Measurements from ENCODE around the gene KIAA1671.

DNA sequence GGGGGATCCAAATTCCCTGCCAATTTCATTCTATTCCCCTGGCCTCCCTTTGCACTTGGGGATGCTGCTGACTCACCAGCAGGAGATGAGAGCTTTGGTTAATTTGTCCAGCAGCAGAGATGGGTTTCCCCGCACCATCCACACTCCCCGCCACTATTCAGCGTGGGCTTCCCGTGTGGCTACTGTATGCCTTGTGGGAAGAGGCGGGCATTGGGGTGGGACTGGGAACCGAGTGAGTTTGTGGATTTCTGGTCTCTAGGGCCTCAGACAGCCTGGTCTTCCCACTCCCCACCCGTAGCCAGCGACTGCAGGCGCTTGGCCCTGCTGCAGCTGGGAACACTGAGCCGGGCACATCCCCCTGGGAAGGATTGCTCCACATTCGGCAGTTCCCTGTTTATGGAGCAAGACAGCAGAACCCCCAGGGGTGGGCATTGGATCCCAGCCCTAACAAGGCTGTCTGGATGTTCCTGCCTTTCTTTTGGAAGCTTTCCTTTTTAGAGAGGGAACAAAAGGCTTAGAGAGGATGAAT, 23.4 kb downstream of the KIAA1671 start:
- TF ChIP-seq, protein P1, sequence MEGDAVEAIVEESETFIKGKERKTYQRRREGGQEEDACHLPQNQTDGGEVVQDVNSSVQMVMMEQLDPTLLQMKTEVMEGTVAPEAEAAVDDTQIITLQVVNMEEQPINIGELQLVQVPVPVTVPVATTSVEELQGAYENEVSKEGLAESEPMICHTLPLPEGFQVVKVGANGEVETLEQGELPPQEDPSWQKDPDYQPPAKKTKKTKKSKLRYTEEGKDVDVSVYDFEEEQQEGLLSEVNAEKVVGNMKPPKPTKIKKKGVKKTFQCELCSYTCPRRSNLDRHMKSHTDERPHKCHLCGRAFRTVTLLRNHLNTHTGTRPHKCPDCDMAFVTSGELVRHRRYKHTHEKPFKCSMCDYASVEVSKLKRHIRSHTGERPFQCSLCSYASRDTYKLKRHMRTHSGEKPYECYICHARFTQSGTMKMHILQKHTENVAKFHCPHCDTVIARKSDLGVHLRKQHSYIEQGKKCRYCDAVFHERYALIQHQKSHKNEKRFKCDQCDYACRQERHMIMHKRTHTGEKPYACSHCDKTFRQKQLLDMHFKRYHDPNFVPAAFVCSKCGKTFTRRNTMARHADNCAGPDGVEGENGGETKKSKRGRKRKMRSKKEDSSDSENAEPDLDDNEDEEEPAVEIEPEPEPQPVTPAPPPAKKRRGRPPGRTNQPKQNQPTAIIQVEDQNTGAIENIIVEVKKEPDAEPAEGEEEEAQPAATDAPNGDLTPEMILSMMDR (conservative IDR thresholded peaks at IDR 0.05; ENCODE audit: low read depth, low read length): no peak
- no peak for TF ChIP-seq EZH2phosphoT487 (IDR thresholded peaks at IDR 0.05; ENCODE audit: borderline replicate concordance, low read length)
